KMS-11 (cell line): ENCODE data around the gene SLC25A33.

Experiments
- H2AFZ ChIP-seq: fragments of 200-600 bp; sonication (generic); 2 replicates; pipeline ENCODE4 v1.6.1; 2016; ENCODE audit warnings: antibody characterized with exemption, mixed run types, low read depth
- H3K27ac ChIP-seq: fragments of 200-600 bp; sonication (generic); 2 replicates; pipeline ENCODE4 v1.6.1; 2016; ENCODE audit warnings: mild to moderate bottlenecking, mixed run types
- H3K27me3 ChIP-seq: fragments of 200-600 bp; sonication (generic); 2 replicates; pipeline ENCODE4 v1.6.1; 2017; ENCODE audit warnings: mild to moderate bottlenecking, low read depth, mixed run types, moderate library complexity; ENCODE audit not compliant: insufficient read depth
- H3K36me3 ChIP-seq: fragments of 200-600 bp; sonication (generic); 2 replicates; pipeline ENCODE4 v1.6.1; 2017; ENCODE audit warnings: mild to moderate bottlenecking, mixed run types; ENCODE audit not compliant: insufficient read depth
- H3K4me1 ChIP-seq: fragments of 200-600 bp; sonication (generic); 2 replicates; pipeline ENCODE4 v1.6.1; 2016; ENCODE audit warnings: mild to moderate bottlenecking, low read depth, mixed run types; ENCODE audit not compliant: poor library complexity, severe bottlenecking
- H3K4me2 ChIP-seq: fragments of 200-600 bp; sonication (generic); 2 replicates; pipeline ENCODE4 v1.7.0; 2016; ENCODE audit warnings: mild to moderate bottlenecking, mixed run types
- H3K4me3 ChIP-seq: fragments of 200-600 bp; sonication (generic); IDR thresholded peaks from 2 replicates; pipeline ENCODE4 v1.6.1; 2017; ENCODE audit warnings: low read depth, low read length, mixed read lengths; ENCODE audit not compliant: insufficient read depth
- H3K79me2 ChIP-seq: fragments of 200-600 bp; sonication (generic); 2 replicates; pipeline ENCODE4 v1.6.1; 2016; ENCODE audit warnings: low read depth, mixed run types; ENCODE audit not compliant: insufficient read depth
- H3K9ac ChIP-seq: fragments of 200-600 bp; sonication (generic); 2 replicates; pipeline ENCODE4 v1.6.1; 2016; ENCODE audit warnings: mild to moderate bottlenecking, mixed run types
- H4K20me1 ChIP-seq: fragments of 200-600 bp; sonication (generic); 2 replicates; pipeline ENCODE4 v1.6.1; 2016; ENCODE audit warnings: mild to moderate bottlenecking, mixed run types; ENCODE audit not compliant: insufficient read depth
- CTCF ChIP-seq: fragments of 200-600 bp; sonication (generic); conservative IDR thresholded peaks from 2 replicates; pipeline ENCODE4 v1.6.1; 2017; ENCODE audit warnings: low read depth, mild to moderate bottlenecking, antibody characterized with exemption, low read length, moderate library complexity, mixed read lengths

SLC25A33 gene

DNA sequence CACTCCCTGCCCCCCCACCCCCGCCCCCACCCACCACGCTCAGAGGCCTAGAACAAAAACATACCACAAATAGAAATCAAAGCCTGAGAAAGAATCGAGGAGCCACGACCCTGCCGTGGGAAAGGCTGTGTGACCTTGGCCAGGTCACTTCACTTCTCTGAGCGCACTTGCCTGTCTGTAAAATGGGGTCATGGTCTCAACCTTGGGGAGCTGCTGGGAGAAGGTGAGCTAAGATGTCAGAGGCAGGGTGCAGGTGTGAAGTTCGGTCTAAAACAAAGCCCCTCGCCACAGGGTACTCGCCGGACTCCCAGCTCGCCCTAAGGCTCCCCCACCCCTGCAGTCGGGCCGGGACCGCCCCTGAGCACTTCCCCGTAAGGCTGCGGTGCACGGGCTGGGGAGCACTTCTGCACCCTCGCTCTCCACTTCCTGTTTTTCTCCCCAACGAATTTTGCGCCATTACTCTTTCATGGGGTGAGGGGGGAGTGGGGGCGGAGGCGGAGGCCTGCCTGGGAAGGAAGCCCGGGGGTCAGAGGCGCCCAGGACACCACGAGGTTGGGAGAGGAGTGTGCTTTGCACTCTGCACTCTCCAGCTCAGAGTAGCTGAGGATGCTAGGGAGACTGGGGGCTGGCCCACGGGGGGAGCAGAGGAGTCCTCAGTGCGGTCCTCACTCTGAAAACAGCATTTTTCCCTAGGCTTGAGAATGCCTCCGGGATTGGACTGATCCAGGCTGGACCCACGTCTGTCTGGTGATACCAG, 90.4 kb downstream of the SLC25A33 start:
- Histone ChIP-seq H3K4me1 (peaks cover 36% of the 10 kb centered on the region), H3K36me3 (no peaks in the 10 kb centered on the region), H3K4me2 (no peak overlapping the region), H3K27ac (no peak overlapping the region), H3K79me2 (no peaks in the 10 kb centered on the region), H3K4me3 (no peak overlapping the region), H3K9ac (no peak overlapping the region), H2AFZ (no peak overlapping the region), H4K20me1 (no peaks in the 10 kb centered on the region), H3K27me3 (peaks cover 58% of the 10 kb centered on the region)
- TF ChIP-seq CTCF = no peak

DNA sequence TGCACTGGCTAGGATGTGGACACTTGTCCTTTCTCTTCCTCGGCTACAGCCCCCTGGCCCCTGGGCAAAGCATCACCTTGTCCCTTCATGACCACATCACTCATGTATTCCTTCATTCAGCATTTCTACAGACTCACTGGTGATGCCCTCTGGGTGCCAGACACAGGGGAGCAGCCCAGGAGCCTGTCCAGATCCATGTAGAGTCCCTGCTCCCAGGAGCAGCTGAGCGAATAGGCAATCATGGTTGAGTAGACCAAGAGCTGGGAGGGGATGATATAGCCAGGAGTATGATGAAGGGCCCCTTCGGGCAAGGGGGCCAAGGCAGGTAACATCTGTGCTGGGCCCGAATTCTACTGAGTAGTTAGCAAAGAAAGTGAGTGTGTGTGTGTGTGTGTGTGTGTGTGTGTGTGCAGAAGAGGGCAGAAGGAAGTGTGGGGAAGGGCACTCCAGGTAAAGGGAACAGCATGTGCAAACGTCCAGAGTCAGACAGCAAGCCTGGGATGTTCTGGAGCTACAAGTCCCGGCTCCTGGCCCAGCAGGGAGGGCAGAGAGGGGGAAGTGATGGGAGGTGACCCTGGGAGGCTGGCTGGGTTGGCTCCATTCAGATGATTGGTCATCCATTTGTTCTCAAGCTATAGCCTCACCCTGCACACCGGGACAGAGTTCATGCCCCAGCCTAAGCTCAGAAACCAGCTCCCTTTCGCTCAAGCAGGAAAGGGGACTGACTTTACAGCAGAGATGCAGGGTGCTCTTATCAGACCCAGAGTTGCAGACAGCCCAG, 91.3 kb downstream of the SLC25A33 start:
- no peak overlapping the region for H2AFZ ChIP-seq

DNA sequence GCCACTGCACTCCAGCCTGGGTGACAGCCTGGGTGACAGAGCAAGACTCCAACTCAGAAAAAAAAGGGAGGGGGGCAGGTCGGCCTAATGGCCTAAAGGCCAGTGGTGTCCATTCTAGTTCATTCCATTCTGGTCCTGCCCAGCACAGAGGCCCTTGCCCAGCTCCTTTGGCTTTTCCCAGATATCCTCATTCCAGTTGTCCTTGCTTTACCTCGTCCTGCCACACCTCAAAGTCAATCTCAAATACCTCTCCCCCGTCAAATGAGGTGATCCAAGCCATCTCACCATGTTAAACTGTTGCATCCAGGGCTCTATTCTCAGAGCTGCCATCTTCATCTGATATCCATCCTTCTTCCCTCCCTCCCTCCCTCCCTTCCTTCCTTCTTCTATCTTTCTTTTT, 92.3 kb downstream of the SLC25A33 start:
- Histone ChIP-seq H3K4me1 (peaks cover 27% of the 10 kb centered on the region), H3K4me2 (no peak overlapping the region), H3K27me3 (peaks cover 41% of the 10 kb centered on the region), H4K20me1 (no peaks in the 10 kb centered on the region), H3K27ac (no peak overlapping the region), H2AFZ (no peak overlapping the region), H3K79me2 (no peaks in the 10 kb centered on the region), H3K9ac (no peak overlapping the region), H3K36me3 (no peaks in the 10 kb centered on the region), H3K4me3 (no peak overlapping the region)
- no peak for TF ChIP-seq CTCF

More for the DNA sequence above, 91.3 kb downstream of the SLC25A33 start:
- Histone ChIP-seq H3K36me3 (no peaks in the 10 kb centered on the region), H3K27me3 (peaks cover 52% of the 10 kb centered on the region), H3K79me2 (no peaks in the 10 kb centered on the region), H3K27ac (no peak overlapping the region), H4K20me1 (no peaks in the 10 kb centered on the region), H3K4me1 (peaks cover 38% of the 10 kb centered on the region), H3K4me3 (no peak overlapping the region), H3K4me2 (no peak overlapping the region), H3K9ac (no peak overlapping the region)
- no peak for TF ChIP-seq CTCF

- Histone ChIP-seq H3K4me3 (no peak overlapping the region), H3K4me1 (peaks cover 17% of the 10 kb centered on the region), H3K36me3 (no peaks in the 10 kb centered on the region), H3K9ac (no peak overlapping the region), H3K4me2 (no peak overlapping the region), H4K20me1 (no peaks in the 10 kb centered on the region), H3K27me3 (peaks cover 25% of the 10 kb centered on the region; the same call in 1 of the 2 replicates), H3K27ac (no peak overlapping the region), H3K79me2 (no peaks in the 10 kb centered on the region), H2AFZ (no peak overlapping the region)
- TF ChIP-seq CTCF = no peak
Measured at GRCh38 chr1:9633493-9633892, 94.2 kb downstream of the SLC25A33 start.
